IMR-90 (cell line): Measurements from ENCODE around the gene IGHMBP2. TPM values are rescaled to one million over a fixed set of nuclear protein-coding genes. Genes with fewer than 3 reads are reported as not detected.

ENCODE experiments used
- ATAC-seq: fragments of 200-7000 bp; cut with Tn5 transposase; 2 replicates; pipeline ENCODE4 v1.9.1; 2020; ENCODE audit warnings: low read depth, mild to moderate bottlenecking, moderate library complexity
- BruUV-seq: library from RNA; stranded (reverse); fragments of 400-500 nt; replicated peaks from 2 replicates; lab custom pipeline; 2021; lab: Mats Ljungman, UMichigan
- CTCF ChIA-PET: fragments of 300-600 bp; formaldehyde crosslinking; extraction: SDS; loops from one replicate; lab custom pipeline; 2021; ENCODE audit warnings: antibody characterized with exemption; lab: Yijun Ruan, JAX
- POLR2A ChIA-PET: fragments of 300-600 bp; sonication (Branson Sonifier 250); formaldehyde crosslinking; loops from one replicate; lab custom pipeline; 2022; ENCODE audit warnings: antibody characterized with exemption; ENCODE audit not compliant: unreplicated experiment; lab: Charles Lee
- DNase-seq: peaks from one replicate; pipeline ENCODE4 v3.0.0; 2013
- H2AFZ ChIP-seq: replicated peaks from 2 replicates; pipeline ENCODE3; 2013; ENCODE audit warnings: low read length, mild to moderate bottlenecking; ENCODE audit not compliant: poor library complexity
- H2AK5ac ChIP-seq: 2 replicates; pipeline ENCODE4 v1.6.1; 2013; ENCODE audit warnings: low read depth, low read length, inconsistent platforms
- H2AK9ac ChIP-seq: replicated peaks from 2 replicates; pipeline ENCODE3; 2013; ENCODE audit warnings: mild to moderate bottlenecking, low read depth, low read length, moderate library complexity; ENCODE audit not compliant: poor library complexity
- H2BK120ac ChIP-seq: 2 replicates; pipeline ENCODE4 v1.6.1; 2013; ENCODE audit warnings: low read depth, low read length, inconsistent platforms
- H2BK15ac ChIP-seq: 3 replicates; pipeline ENCODE4 v1.6.1; 2013; ENCODE audit warnings: low read depth, low read length, inconsistent platforms
- H2BK20ac ChIP-seq: 2 replicates; pipeline ENCODE4 v1.6.1; 2013; ENCODE audit warnings: low read depth, mild to moderate bottlenecking, inconsistent platforms, low read length, moderate library complexity
- H2BK5ac ChIP-seq: 2 replicates; pipeline ENCODE4 v1.6.1; 2013; ENCODE audit warnings: mild to moderate bottlenecking, low read depth, low read length, inconsistent platforms; ENCODE audit not compliant: poor library complexity, severe bottlenecking
- H3K14ac ChIP-seq: replicated peaks from 2 replicates; pipeline ENCODE4 v1.6.1; 2013; ENCODE audit warnings: low read depth, low read length, inconsistent platforms
- H3K18ac ChIP-seq: 2 replicates; pipeline ENCODE4 v1.6.1; 2013; ENCODE audit warnings: low read depth, low read length, control low read depth
- H3K23ac ChIP-seq: 2 replicates; pipeline ENCODE4 v1.6.1; 2013; ENCODE audit warnings: low read depth, low read length, inconsistent platforms
- H3K27ac ChIP-seq: 2 replicates; pipeline ENCODE4 v1.5.1; 2013; ENCODE audit warnings: mild to moderate bottlenecking, control low read depth, low read length; ENCODE audit not compliant: insufficient read depth
- H3K27me3 ChIP-seq: 2 replicates; pipeline ENCODE4 v1.6.1; 2013; ENCODE audit warnings: low read length; ENCODE audit not compliant: control insufficient read depth, insufficient read depth
- H3K36me3 ChIP-seq: 2 replicates; pipeline ENCODE4 v1.6.1; 2013; ENCODE audit warnings: low read length, mixed read lengths; ENCODE audit not compliant: control insufficient read depth, insufficient read depth
- H3K4ac ChIP-seq: 2 replicates; pipeline ENCODE4 v1.6.1; 2013; ENCODE audit warnings: low read depth, low read length, inconsistent platforms
- H3K4me1 ChIP-seq: 2 replicates; pipeline ENCODE4 v1.6.1; 2013; ENCODE audit warnings: low read length, mixed read lengths; ENCODE audit not compliant: control insufficient read depth, insufficient read depth
- H3K4me2 ChIP-seq: 2 replicates; pipeline ENCODE4 v1.6.1; 2013; ENCODE audit warnings: low read depth, mild to moderate bottlenecking, control low read depth, low read length, moderate library complexity
- H3K4me3 ChIP-seq: 2 replicates; pipeline ENCODE4 v1.5.1; 2013; ENCODE audit warnings: low read depth, mild to moderate bottlenecking, control low read depth, low read length, moderate library complexity; ENCODE audit not compliant: insufficient read depth
- H3K56ac ChIP-seq: 2 replicates; pipeline ENCODE4 v1.6.1; 2013; ENCODE audit warnings: low read length, inconsistent platforms; ENCODE audit not compliant: insufficient read depth; ENCODE audit errors: extremely low read depth
- H3K79me1 ChIP-seq, 2 experiments: 2 replicates each; pipeline ENCODE4 v1.6.1; 2013; ENCODE audit warnings: low read length in 2 of 2, inconsistent platforms in 1 of 2, low read depth in 1 of 2
- H3K9ac ChIP-seq: 2 replicates; pipeline ENCODE4 v1.6.1; 2013; ENCODE audit warnings: low read depth, low read length, control low read depth
- H3K9me1 ChIP-seq: 2 replicates; pipeline ENCODE4 v1.6.1; 2013; ENCODE audit warnings: low read length, inconsistent platforms; ENCODE audit not compliant: insufficient read depth
- H3K9me3 ChIP-seq: 2 replicates; pipeline ENCODE4 v1.6.1; 2013; ENCODE audit warnings: low read length; ENCODE audit not compliant: control insufficient read depth, insufficient read depth
- H4K20me1 ChIP-seq: 2 replicates; pipeline ENCODE4 v1.6.1; 2013; ENCODE audit warnings: low read length, inconsistent platforms; ENCODE audit not compliant: insufficient read depth
- H4K5ac ChIP-seq: 2 replicates; pipeline ENCODE4 v1.6.1; 2013; ENCODE audit warnings: mild to moderate bottlenecking, low read depth, low read length, control low read depth
- H4K8ac ChIP-seq, 2 experiments: 2 replicates each; pipeline ENCODE4 v1.6.1; 2013; ENCODE audit warnings: low read depth in 2 of 2, low read length in 2 of 2, control low read depth in 1 of 2, inconsistent platforms in 1 of 2
- H4K91ac ChIP-seq: 2 replicates; pipeline ENCODE4 v1.6.1; 2013; ENCODE audit warnings: low read depth, low read length, inconsistent platforms; ENCODE audit not compliant: insufficient read depth
- FOS ChIP-seq: fragments of 150-350 bp; IDR thresholded peaks from 2 replicates; pipeline ENCODE4 v1.6.1; 2016; ENCODE audit warnings: low read depth, low read length
- RCOR1 ChIP-seq: IDR thresholded peaks from 2 replicates; pipeline ENCODE4 v1.6.1; 2012; ENCODE audit warnings: mild to moderate bottlenecking, low read length, improper control_type of control experiment; ENCODE audit not compliant: insufficient replicate concordance
- SMC3 ChIP-seq: fragments of 150-350 bp; IDR thresholded peaks from 2 replicates; pipeline ENCODE4 v1.6.1; 2016; ENCODE audit warnings: low read depth, mild to moderate bottlenecking, antibody characterized with exemption, low read length, moderate library complexity
- WGBS, 2 experiments: methylation state at CpG; one replicate each; pipeline versions ENCODE4 v1.1.5 to v1.1.7; 2013; ENCODE audit warnings: missing lambda C conversion rate in 2 of 2; ENCODE audit not compliant: insufficient read length in 1 of 2; ENCODE audit errors: extremely low coverage in 2 of 2; 5-methylcytosine and 5-hydroxymethylcytosine counted together
- dilution Hi-C: fragments of 300-500 bp; cut with HindIII; formaldehyde crosslinking; loops from one replicate; pipeline ENCODE4 v1.14.3; 2018; ENCODE audit warnings: low sequenced_read_pairs; ENCODE audit not compliant: unreplicated experiment
- in situ Hi-C: fragments of 300-500 bp; cut with MboI; formaldehyde crosslinking; loops from 3 replicates; pipeline ENCODE4 v1.14.3; 2019; ENCODE audit warnings: low sequenced_read_pairs, inconsistent platforms, mixed read lengths
- intact Hi-C: fragments of 100-400 bp; cut with micrococcal nuclease; formaldehyde crosslinking; loops from 2 replicates; pipeline ENCODE4 v1.10.0; 2022
- polyA plus RNA-seq, 3 experiments: library from polyadenylated mRNA; depleted of rRNA; stranded (reverse); fragments of >200 nt; gene quantifications; 2 replicates each; pipeline ENCODE4 v1.2.3, GENCODE V29; 2012; ENCODE audit warnings: low replicate concordance in 1 of 3
- total RNA-seq: library from RNA; depleted of rRNA; stranded (reverse); fragments of >200 nt; gene quantifications from 2 replicates; pipeline ENCODE4 v1.2.3, GENCODE V29; 2012
- TF ChIP-seq, protein P1 (sequence below): fragments of 150-350 bp; IDR thresholded peaks from 2 replicates; pipeline ENCODE4 v1.6.1; 2017; ENCODE audit warnings: mild to moderate bottlenecking, antibody characterized with exemption, low read length, low read depth
- TF ChIP-seq, protein P2 (sequence below): fragments of 150-350 bp; IDR thresholded peaks from 2 replicates; pipeline ENCODE4 v1.6.1; 2016; ENCODE audit warnings: low read depth, mild to moderate bottlenecking, low read length, moderate library complexity, borderline replicate concordance

IGHMBP2 gene
- total and polyA plus RNA-seq, 2 of the 4 experiments (the other 2 are of a cell fraction) = 4.5 to 11.1 TPM

DNA sequence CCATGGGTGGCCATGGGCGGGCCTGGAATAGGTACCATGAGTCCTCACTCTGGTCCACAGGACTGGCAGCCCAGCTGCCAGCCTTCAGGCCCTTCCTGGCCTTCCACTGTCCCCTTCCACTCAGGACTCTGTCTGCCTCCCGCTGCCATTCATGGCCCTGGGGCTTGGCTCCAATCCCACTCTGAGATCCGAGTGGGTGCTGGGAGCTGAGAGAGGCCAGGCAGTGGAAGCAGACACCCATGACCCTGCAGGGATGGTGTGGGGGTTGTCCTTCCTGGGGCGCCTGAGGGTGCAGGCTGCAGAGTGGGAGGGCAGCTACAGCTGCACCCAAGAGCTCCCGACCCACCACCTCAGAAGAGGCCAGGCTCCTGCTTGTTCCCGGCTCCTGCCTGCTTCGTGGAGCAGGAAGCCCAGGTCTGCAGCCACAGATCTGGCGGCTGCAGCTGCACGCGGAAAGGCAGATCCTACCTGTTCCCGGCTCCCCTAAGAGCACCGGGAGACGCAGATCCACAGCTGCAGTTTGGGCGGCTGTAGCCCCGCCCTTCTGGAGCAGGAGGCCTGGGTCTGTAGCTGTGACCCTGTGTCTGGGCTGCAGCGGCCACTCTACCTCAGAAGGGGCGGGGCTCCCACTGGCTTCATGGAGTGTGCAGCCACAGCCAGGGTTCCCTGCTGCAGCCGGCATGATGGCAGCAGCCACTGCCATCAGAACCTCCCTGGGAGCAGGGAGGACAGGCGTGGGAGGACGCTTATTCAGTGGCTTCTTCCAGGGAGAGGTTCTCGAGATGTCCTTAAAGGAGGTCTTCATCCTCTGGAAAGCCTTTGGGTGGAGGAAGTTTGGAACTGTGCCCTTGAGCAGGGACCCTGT, 27.5 kb downstream of the IGHMBP2 start:
- Histone ChIP-seq H4K8ac (no peak overlapping the region), H4K91ac (no peak overlapping the region), H3K56ac (no peak overlapping the region), H2BK120ac (no peak overlapping the region), H3K4me1 (no peaks in the 10 kb centered on the region), H3K4me3 (no peak overlapping the region), H3K27ac (no peak overlapping the region), H3K9ac (no peak overlapping the region), H2BK15ac (no peak overlapping the region), H2BK20ac (no peak overlapping the region), H3K18ac (no peak overlapping the region), H2AFZ (no peak overlapping the region), H3K9me3 (no peaks in the 10 kb centered on the region), H2AK5ac (no peak overlapping the region), H3K14ac (no peak overlapping the region), H2BK5ac (no peak overlapping the region), H3K79me1 (peaks cover 2 to 7% of the 10 kb centered on the region in 2 experiments; a peak in 2 of 4 replicates), H4K5ac (no peak overlapping the region), H3K4ac (no peak overlapping the region), H4K20me1 (no peaks in the 10 kb centered on the region), H2AK9ac (no peak overlapping the region), H3K9me1 (no peaks in the 10 kb centered on the region; the same call in 1 of the 2 replicates), H3K36me3 (peaks cover 61% of the 10 kb centered on the region), H3K4me2 (no peak overlapping the region), H3K23ac (no peak overlapping the region), H3K27me3 (no peaks in the 10 kb centered on the region)
- POLR2A ChIA-PET = no interaction called here
- CTCF ChIA-PET = no interaction called here
- DNase-seq (no peak), ATAC-seq (no peak)
- intact Hi-C loops (no loop called here), in situ Hi-C loops (loop anchor here (25.0 kb wide), 1 partner anchor 731 kb away; no protein-coding TSS in a partner anchor), dilution Hi-C loops (no loop called here)
- TF ChIP-seq SMC3 = no peak
- no peak for TF ChIP-seq FOS
- TF ChIP-seq RCOR1 = no peak
- TF ChIP-seq, protein P1, sequence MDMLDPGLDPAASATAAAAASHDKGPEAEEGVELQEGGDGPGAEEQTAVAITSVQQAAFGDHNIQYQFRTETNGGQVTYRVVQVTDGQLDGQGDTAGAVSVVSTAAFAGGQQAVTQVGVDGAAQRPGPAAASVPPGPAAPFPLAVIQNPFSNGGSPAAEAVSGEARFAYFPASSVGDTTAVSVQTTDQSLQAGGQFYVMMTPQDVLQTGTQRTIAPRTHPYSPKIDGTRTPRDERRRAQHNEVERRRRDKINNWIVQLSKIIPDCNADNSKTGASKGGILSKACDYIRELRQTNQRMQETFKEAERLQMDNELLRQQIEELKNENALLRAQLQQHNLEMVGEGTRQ = no peak
- TF ChIP-seq, protein P2, sequence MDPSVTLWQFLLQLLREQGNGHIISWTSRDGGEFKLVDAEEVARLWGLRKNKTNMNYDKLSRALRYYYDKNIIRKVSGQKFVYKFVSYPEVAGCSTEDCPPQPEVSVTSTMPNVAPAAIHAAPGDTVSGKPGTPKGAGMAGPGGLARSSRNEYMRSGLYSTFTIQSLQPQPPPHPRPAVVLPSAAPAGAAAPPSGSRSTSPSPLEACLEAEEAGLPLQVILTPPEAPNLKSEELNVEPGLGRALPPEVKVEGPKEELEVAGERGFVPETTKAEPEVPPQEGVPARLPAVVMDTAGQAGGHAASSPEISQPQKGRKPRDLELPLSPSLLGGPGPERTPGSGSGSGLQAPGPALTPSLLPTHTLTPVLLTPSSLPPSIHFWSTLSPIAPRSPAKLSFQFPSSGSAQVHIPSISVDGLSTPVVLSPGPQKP = no peak
- no TSS peak for BruUV-seq
- WGBS, 2 experiments = 92% methylated on average over 2 of the region's 21 CpGs; no CpG with 5 or more reads in 1 of the 2 experiments
